ENCODE data around the gene ZNF845. TPM values are rescaled to one million over a fixed set of nuclear protein-coding genes. Genes with fewer than 3 reads are reported as not detected.
"Not testable (repeated sequence)": the region's sequence is repeated elsewhere in the genome, so short reads cannot be mapped to it uniquely, and the experiment has no call there.

ZNF845 gene
- total RNA-seq, 2 experiments from 2014 or later, result 8.0 to 9.9 TPM

- Mint-ChIP-seq H3K4me1 (no peaks in the 10 kb centered on the region), H3K4me3 (no peak overlapping the region), H3K36me3 (peaks cover 33% of the 10 kb centered on the region), H3K27ac (no peak overlapping the region), H3K27me3 (no peaks in the 10 kb centered on the region), H3K9me3 (ENCODE audit: low read depth) (peaks cover 41% of the 10 kb centered on the region)
- CTCF ChIA-PET, result no interaction called here
- no peak for ATAC-seq
- DNase-seq, result no peak
Observed at GRCh38 chr19:53357821-53358581, 24.5 kb downstream of the ZNF845 start.

GRCh38 chr19:53360056-53360455, 26.5 kb downstream of the ZNF845 start:
- H3K36me3 Mint-ChIP-seq, result peaks cover 26% of the 10 kb centered on the region
- H3K4me1 Mint-ChIP-seq, ATAC-seq, CTCF ChIA-PET, H3K27ac Mint-ChIP-seq, H3K4me3 Mint-ChIP-seq, H3K27me3 Mint-ChIP-seq, DNase-seq: not testable (repeated sequence)
- H3K9me3 Mint-ChIP-seq (ENCODE audit: low read depth), result peaks cover 30% of the 10 kb centered on the region

DNA sequence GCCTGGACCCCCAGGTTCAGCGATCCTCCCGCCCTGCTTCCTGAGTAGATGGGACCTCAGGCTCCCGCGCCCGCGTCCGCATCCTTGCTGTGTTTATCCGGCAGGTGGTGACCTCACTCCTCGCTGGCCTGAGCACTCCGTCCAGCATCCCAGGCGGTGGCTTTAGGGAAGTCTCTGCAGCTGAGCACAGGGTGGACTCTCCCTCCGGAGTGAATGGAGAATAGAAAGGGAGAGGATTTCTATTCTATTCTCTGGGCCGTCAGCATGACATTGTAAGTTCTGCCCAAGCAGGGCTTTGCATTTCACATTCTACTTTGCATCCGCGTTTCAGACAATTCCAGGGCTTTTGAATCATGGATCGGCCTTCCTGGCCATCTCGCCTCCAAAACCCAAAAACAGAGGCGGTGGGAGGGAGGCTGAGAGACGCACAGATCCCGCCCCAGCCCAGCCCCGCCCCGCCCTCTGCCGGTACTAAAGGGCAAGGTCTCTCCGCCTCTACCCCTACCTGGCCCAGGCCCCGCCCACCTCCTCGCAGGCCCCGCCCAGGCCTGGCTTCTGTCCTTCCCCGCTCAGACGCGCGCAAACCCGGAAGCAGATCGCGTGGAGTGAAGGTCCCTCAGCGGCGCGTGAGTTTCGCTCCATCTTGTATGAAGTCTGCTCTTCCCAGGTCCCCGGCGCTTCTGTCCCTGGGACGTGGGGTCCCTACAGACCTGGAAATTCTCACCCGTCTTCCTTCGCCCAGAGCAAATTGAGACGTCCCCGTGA, 31.8 kb downstream of the ZNF845 start, which contains the start of gene ZNF525:
Gene ZNF525 (plus strand): TSS at position 572 of the 765 bp plus-strand sequence. CDS start 6,577 bp downstream, outside the sequence.
- Mint-ChIP-seq H3K27ac (peak within 1 kb of the TSS; percentile 91), H3K9me3 (ENCODE audit: low read depth) (peaks cover 19% of the 10 kb centered on the region), H3K27me3 (no peaks in the 10 kb centered on the region), H3K4me1 (peaks cover 17% of the 10 kb centered on the region), H3K4me3 (peak within 1 kb of the TSS; percentile 89), H3K36me3 (peaks cover 36% of the 10 kb centered on the region)
- ATAC-seq, result peak; percentile 100
- peak; percentile 97 for DNase-seq
- CTCF ChIA-PET, result interaction anchor here (0.8 kb wide), 1 partner anchor 29 kb away, joined by 3 read pairs; the partner anchor contains the start of gene ZNF765

GRCh38 chr19:53365899-53366493, 32.4 kb downstream of the ZNF845 start:
- peaks cover 22% of the 10 kb centered on the region for H3K9me3 Mint-ChIP-seq (ENCODE audit: low read depth)
- peaks cover 17% of the 10 kb centered on the region for H3K4me1 Mint-ChIP-seq
- peak overlapping the region; percentile 89 for H3K4me3 Mint-ChIP-seq
- CTCF ChIA-PET, result interaction anchor here (0.8 to 1.3 kb wide), 2 partner anchors 28 to 171 kb away, joined by 3 to 5 read pairs; partner anchors contain the start of gene ZNF765
- peak; percentile 52 for ATAC-seq
- peak overlapping the region; percentile 91 for H3K27ac Mint-ChIP-seq
- DNase-seq, result peak; percentile 54
- H3K27me3 Mint-ChIP-seq, result no peaks in the 10 kb centered on the region
- H3K36me3 Mint-ChIP-seq, result peaks cover 40% of the 10 kb centered on the region

- Mint-ChIP-seq H3K36me3 (peaks cover 80% of the 10 kb centered on the region), H3K27me3 (no peaks in the 10 kb centered on the region), H3K27ac (no peak overlapping the region), H3K4me3 (no peak overlapping the region), H3K4me1 (peaks cover 2% of the 10 kb centered on the region), H3K9me3 (ENCODE audit: low read depth) (peaks cover 29% of the 10 kb centered on the region)
- ATAC-seq, result no peak
- CTCF ChIA-PET, result no interaction called here
- DNase-seq, result no peak
Observed at GRCh38 chr19:53372196-53372595, 38.6 kb downstream of the ZNF845 start.

DNA sequence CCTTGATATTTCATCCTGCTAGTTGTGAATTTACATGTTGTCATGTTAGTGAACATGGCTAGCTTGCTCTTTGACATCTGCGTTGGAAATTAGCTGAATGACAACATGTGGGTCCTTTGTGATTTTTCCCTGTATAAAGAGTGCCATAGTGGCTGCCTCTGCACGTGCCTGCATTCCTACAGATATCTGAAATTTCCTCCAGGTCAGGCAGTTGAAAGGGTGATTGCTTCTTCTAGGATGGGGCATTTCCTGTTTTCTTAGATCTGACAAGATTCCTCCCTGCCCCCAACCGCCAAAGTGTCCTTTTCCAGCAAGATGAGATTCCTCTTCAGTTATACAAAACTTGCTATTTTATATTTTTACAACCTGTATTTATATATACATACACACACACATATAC, 40.7 kb downstream of the ZNF845 start:
- Mint-ChIP-seq H3K27ac (no peak overlapping the region), H3K4me1 (no peaks in the 10 kb centered on the region), H3K4me3 (no peak overlapping the region), H3K9me3 (ENCODE audit: low read depth) (peaks cover 29% of the 10 kb centered on the region), H3K36me3 (peaks cover 81% of the 10 kb centered on the region), H3K27me3 (no peaks in the 10 kb centered on the region)
- no peak for ATAC-seq
- CTCF ChIA-PET, result no interaction called here
- no peak for DNase-seq

- Mint-ChIP-seq H3K9me3 (ENCODE audit: low read depth) (peaks cover 31% of the 10 kb centered on the region), H3K4me1 (no peaks in the 10 kb centered on the region), H3K27me3 (no peaks in the 10 kb centered on the region), H3K36me3 (peaks cover 83% of the 10 kb centered on the region), H3K27ac (no peak overlapping the region), H3K4me3 (no peak overlapping the region)
- DNase-seq (no peak), ATAC-seq (no peak)
- CTCF ChIA-PET, result no interaction called here
Observed at GRCh38 chr19:53374743-53375142, 41.2 kb downstream of the ZNF845 start.

DNA sequence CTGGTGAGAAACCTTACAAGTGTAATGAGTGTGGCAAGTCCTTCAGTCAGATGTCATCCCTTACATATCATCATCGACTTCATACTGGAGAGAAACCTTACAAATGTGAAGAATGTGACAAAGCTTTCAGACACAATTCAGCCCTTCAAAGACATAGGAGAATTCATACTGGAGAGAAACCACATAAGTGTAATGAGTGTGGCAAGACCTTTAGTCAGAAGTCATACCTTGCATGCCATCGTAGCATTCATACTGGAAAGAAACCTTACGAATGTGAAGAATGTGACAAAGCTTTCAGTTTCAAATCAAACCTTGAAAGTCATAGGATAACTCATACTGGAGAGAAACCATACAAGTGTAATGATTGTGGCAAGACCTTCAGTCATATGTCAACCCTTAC, 47.8 kb downstream of the ZNF845 start:
- Mint-ChIP-seq H3K27ac (no peak overlapping the region), H3K9me3 (ENCODE audit: low read depth) (peaks cover 56% of the 10 kb centered on the region), H3K4me3 (no peak overlapping the region)

DNA sequence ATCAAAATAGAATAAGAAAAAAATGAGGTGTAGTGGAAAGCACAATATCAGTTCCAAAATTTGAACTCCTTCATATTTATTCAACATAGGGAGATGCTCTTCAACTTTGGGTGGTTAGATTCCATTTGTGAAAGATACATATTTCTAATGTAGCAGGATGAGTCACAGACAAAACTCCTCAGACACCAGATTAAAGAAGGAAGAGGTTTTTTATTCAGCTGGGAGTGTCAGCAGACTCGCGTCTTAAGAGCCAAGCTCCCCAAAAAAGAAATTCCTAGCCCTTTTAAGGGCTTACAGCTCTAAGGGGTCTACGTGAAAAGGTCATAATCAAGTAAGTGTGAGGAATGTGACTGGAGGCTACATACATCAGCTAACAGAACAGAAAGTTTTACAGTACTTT, 54.6 kb downstream of the ZNF845 start:
- Mint-ChIP-seq H3K4me3 (no peak overlapping the region), H3K4me1 (no peaks in the 10 kb centered on the region), H3K9me3 (ENCODE audit: low read depth) (peaks cover 55% of the 10 kb centered on the region), H3K36me3 (peaks cover 42% of the 10 kb centered on the region), H3K27me3 (no peaks in the 10 kb centered on the region), H3K27ac (no peak overlapping the region)
- ATAC-seq (no peak), DNase-seq (no peak)
- CTCF ChIA-PET, result no interaction called here

More for the DNA sequence above, 47.8 kb downstream of the ZNF845 start:
- CTCF ChIA-PET, result no interaction called here
- Mint-ChIP-seq H3K4me1 (no peaks in the 10 kb centered on the region), H3K36me3 (peaks cover 92% of the 10 kb centered on the region), H3K27me3 (no peaks in the 10 kb centered on the region)
- no peak for ATAC-seq
- no peak for DNase-seq

DNA sequence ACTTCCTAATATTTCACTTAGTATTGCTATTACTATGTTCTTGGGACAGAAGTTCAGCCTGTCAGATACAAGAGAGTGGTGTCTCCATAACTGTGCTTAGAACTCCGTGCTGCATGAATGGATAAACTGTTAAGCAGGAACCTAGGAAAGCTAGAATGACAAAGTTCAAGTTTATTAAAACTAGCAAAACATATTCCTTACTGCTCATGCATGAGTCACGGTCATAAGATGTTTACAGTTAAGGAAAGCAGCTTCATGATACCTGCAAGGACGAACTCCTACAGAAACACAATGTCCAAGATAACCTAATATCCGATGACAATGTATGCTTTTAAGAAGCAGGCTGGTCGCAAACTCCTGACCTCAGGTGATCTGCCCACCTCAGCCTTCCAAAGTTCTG, 55.4 kb downstream of the ZNF845 start:
- Mint-ChIP-seq H3K27ac (no peak overlapping the region), H3K27me3 (no peaks in the 10 kb centered on the region), H3K4me1 (no peaks in the 10 kb centered on the region), H3K9me3 (ENCODE audit: low read depth) (peaks cover 50% of the 10 kb centered on the region), H3K4me3 (no peak overlapping the region), H3K36me3 (peaks cover 39% of the 10 kb centered on the region)
- no peak for ATAC-seq
- DNase-seq, result no peak
- CTCF ChIA-PET, result no interaction called here

GRCh38 chr19:53389571-53389970, 56.0 kb downstream of the ZNF845 start:
- Mint-ChIP-seq H3K9me3 (ENCODE audit: low read depth) (peaks cover 48% of the 10 kb centered on the region), H3K27me3 (no peaks in the 10 kb centered on the region), H3K36me3 (peaks cover 36% of the 10 kb centered on the region), H3K4me1 (peaks cover 1% of the 10 kb centered on the region), H3K4me3 (no peak overlapping the region), H3K27ac (no peak overlapping the region)
- CTCF ChIA-PET, result no interaction called here
- ATAC-seq (no peak), DNase-seq (no peak)

DNA sequence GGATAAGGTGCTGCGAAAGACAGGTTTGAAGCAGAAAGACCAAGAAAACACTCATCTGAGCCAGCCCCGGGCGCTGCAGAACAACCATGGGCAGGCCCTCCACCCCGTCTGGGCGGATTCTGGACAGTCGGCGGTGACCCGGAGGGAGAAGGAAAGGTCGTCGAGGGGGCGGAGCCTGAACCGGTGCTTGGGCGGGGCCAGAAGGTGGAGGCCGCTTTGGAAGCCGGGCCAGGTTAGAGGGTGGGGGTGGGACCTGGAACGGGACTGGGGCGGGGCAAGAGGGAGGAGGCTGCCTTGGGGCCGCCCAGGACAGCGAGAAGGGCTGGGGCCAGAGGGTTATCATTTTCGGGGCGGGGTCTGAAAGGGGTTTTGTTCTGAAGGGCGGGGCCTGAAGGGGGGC, 56.4 kb downstream of the ZNF845 start:
- H3K9me3 Mint-ChIP-seq (ENCODE audit: low read depth), result peaks cover 44% of the 10 kb centered on the region

DNA sequence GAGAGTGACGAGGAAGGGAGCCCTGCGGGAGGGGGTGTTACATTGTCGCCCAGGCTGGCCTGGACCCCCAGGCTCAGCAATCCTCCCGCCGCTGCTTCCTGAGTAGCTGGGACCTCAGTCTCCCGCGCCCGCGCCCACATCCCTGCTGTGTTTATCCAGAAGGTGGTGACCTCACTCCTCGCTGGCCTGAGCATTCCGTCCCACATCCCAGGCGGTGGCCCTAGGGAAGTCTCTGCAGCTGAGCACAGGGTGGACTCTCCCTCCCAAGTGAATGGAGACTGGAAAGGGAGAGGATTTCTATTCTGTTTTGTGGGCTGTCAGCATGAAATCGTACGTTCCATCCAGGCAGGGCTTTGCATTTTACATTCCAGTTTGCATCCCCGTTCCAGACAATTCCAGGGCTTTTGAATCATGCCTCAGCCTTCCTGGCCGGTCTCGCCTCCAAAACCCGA, 61.0 kb downstream of the ZNF845 start:
- Mint-ChIP-seq H3K27ac (peak overlapping the region; percentile 88), H3K27me3 (no peaks in the 10 kb centered on the region), H3K9me3 (ENCODE audit: low read depth) (peaks cover 21% of the 10 kb centered on the region), H3K4me1 (peaks cover 17% of the 10 kb centered on the region), H3K36me3 (peaks cover 46% of the 10 kb centered on the region), H3K4me3 (peak overlapping the region; percentile 93)
- ATAC-seq (peak; percentile 3), DNase-seq (no peak)
- CTCF ChIA-PET, result interaction anchor here (1.2 to 1.5 kb wide), 2 partner anchors 29 to 352 kb away, joined by 3 read pairs; partner anchors contain the start of gene ZNF525

More for the DNA sequence above, 56.4 kb downstream of the ZNF845 start:
- no peak for DNase-seq
- Mint-ChIP-seq H3K36me3 (peaks cover 35% of the 10 kb centered on the region), H3K27ac (no peak overlapping the region), H3K27me3 (no peaks in the 10 kb centered on the region), H3K4me3 (no peak overlapping the region), H3K4me1 (peaks cover 4% of the 10 kb centered on the region)
- no peak for ATAC-seq
- CTCF ChIA-PET, result no interaction called here
